Osteocyte (in vitro differentiated cells): ENCODE data around the gene ZPR1. TPM values are rescaled to one million over a fixed set of nuclear protein-coding genes. Genes with fewer than 3 reads are reported as not detected.

Experiments used
- DNase-seq: peaks from one replicate; pipeline ENCODE4 v3.0.0; 2021; ENCODE audit warnings: mixed read lengths; ENCODE audit not compliant: unreplicated experiment; ENCODE audit errors: extremely low spot score
- H3K27ac Mint-ChIP-seq: one replicate; pipeline ENCODE4 v1.8.0; 2021; ENCODE audit warnings: mild to moderate bottlenecking, mixed read lengths; ENCODE audit not compliant: unreplicated experiment
- H3K27me3 Mint-ChIP-seq: one replicate; pipeline ENCODE4 v1.8.0; 2021; ENCODE audit warnings: mixed read lengths; ENCODE audit not compliant: unreplicated experiment
- H3K36me3 Mint-ChIP-seq: one replicate; pipeline ENCODE4 v1.8.0; 2021; ENCODE audit warnings: mixed read lengths; ENCODE audit not compliant: unreplicated experiment
- H3K4me1 Mint-ChIP-seq: one replicate; pipeline ENCODE4 v1.8.0; 2021; ENCODE audit warnings: mixed read lengths; ENCODE audit not compliant: unreplicated experiment
- H3K4me3 Mint-ChIP-seq: one replicate; pipeline ENCODE4 v1.8.0; 2021; ENCODE audit warnings: mild to moderate bottlenecking, moderate library complexity, mixed read lengths; ENCODE audit not compliant: unreplicated experiment
- H3K9me3 Mint-ChIP-seq: one replicate; pipeline ENCODE4 v1.8.0; 2021; ENCODE audit warnings: mixed read lengths; ENCODE audit not compliant: unreplicated experiment
- CTCF ChIP-seq: fragments of 200-600 bp; sonication (generic); IDR thresholded peaks from 2 replicates; pipeline ENCODE4 v1.5.0; 2021; ENCODE audit warnings: antibody characterized with exemption, mild to moderate bottlenecking, moderate library complexity
- total RNA-seq: library from RNA; stranded (reverse); gene quantifications from 2 replicates; pipeline ENCODE4 v1.2.1, GENCODE V29; 2021

Gene ZPR1
- total RNA-seq, 1 donor from 2014 or later = 35.1 TPM

GRCh38 chr11:116822575-116822974 lies 34.8 kb upstream of the ZPR1 start:
- Mint-ChIP-seq H3K4me3 (no peak overlapping the region), H3K9me3 (no peaks in the 10 kb centered on the region), H3K4me1 (no peaks in the 10 kb centered on the region), H3K36me3 (no peaks in the 10 kb centered on the region), H3K27me3 (peaks cover 2% of the 10 kb centered on the region), H3K27ac (no peak overlapping the region)
- DNase-seq = no peak
- TF ChIP-seq CTCF = no peak

- no peak for DNase-seq
- Mint-ChIP-seq H3K4me3 (no peak overlapping the region), H3K36me3 (no peaks in the 10 kb centered on the region), H3K27me3 (peaks cover 2% of the 10 kb centered on the region), H3K9me3 (no peaks in the 10 kb centered on the region), H3K27ac (no peak overlapping the region), H3K4me1 (no peaks in the 10 kb centered on the region)
- no peak for TF ChIP-seq CTCF
Observed at GRCh38 chr11:116821050-116821918, 33.5 kb upstream of the ZPR1 start.

- no peak for DNase-seq
- TF ChIP-seq CTCF = no peak
- H3K27me3 Mint-ChIP-seq = peaks cover 2% of the 10 kb centered on the region
- H3K9me3 Mint-ChIP-seq = no peaks in the 10 kb centered on the region
- no peaks in the 10 kb centered on the region for H3K36me3 Mint-ChIP-seq
- no peak overlapping the region for H3K4me3 Mint-ChIP-seq
- no peak overlapping the region for H3K27ac Mint-ChIP-seq
- H3K4me1 Mint-ChIP-seq = no peaks in the 10 kb centered on the region
Observed at GRCh38 chr11:116819049-116819448, 31.2 kb upstream of the ZPR1 start.

GRCh38 chr11:116814502-116814901 lies 26.7 kb upstream of the ZPR1 start:
- Mint-ChIP-seq H3K36me3 (no peaks in the 10 kb centered on the region), H3K27me3 (peaks cover 22% of the 10 kb centered on the region), H3K4me1 (no peaks in the 10 kb centered on the region), H3K4me3 (no peak overlapping the region), H3K27ac (no peak overlapping the region), H3K9me3 (peaks cover 3% of the 10 kb centered on the region)
- no peak for TF ChIP-seq CTCF
- no peak for DNase-seq

- no peak for DNase-seq
Observed at GRCh38 chr11:116813781-116814471, 26.1 kb upstream of the ZPR1 start.

More at GRCh38 chr11:116813781-116814471, 26.1 kb upstream of the ZPR1 start:
- TF ChIP-seq CTCF = no peak
- Mint-ChIP-seq H3K27ac (no peak overlapping the region), H3K9me3 (peaks cover 3% of the 10 kb centered on the region), H3K27me3 (peaks cover 22% of the 10 kb centered on the region), H3K4me1 (no peaks in the 10 kb centered on the region), H3K4me3 (no peak overlapping the region), H3K36me3 (no peaks in the 10 kb centered on the region)
